GM19035 (cell line): ENCODE data around the gene MRGPRX4.
"Not testable (repeated sequence)": the region's sequence is repeated elsewhere in the genome, so short reads cannot be mapped to it uniquely, and the experiment has no call there.

Source experiments
- ATAC-seq: cut with Tn5 transposase; IDR thresholded peaks from one replicate; pipeline ENCODE4 v1.9.1; 2021; ENCODE audit not compliant: unreplicated experiment

MRGPRX4 gene

GRCh38 chr11:18172666-18173065 lies at the start of gene MRGPRX4:
Gene MRGPRX4 (plus strand): TSS chr11:18172837. CDS start chr11:18173257, 420 bp downstream.
- no peak for ATAC-seq

GRCh38 chr11:18131115-18131514 lies 41.5 kb upstream of the MRGPRX4 start:
- not testable (repeated sequence) for ATAC-seq

GRCh38 chr11:18132341-18132740 lies 40.3 kb upstream of the MRGPRX4 start, which contains the start of gene MRGPRX3:
Gene MRGPRX3 (plus strand): TSS chr11:18132571. CDS start chr11:18137203, 4,632 bp downstream.
- ATAC-seq = no peak

GRCh38 chr11:18135308-18135707 lies 37.3 kb upstream of the MRGPRX4 start:
- no peak for ATAC-seq

GRCh38 chr11:18137186-18137800 lies 35.3 kb upstream of the MRGPRX4 start:
- no peak for ATAC-seq

GRCh38 chr11:18140145-18140544 lies 32.5 kb upstream of the MRGPRX4 start:
- ATAC-seq = no peak

- ATAC-seq = no peak
Measured at GRCh38 chr11:18144243-18144642, 28.4 kb upstream of the MRGPRX4 start.

GRCh38 chr11:18145025-18145424 lies 27.6 kb upstream of the MRGPRX4 start:
- ATAC-seq = no peak

GRCh38 chr11:18145837-18146236 lies 26.8 kb upstream of the MRGPRX4 start:
- no peak for ATAC-seq

GRCh38 chr11:18151581-18151980 lies 21.1 kb upstream of the MRGPRX4 start:
- no peak for ATAC-seq

- no peak for ATAC-seq
Measured at GRCh38 chr11:18168372-18168771, 4.3 kb upstream of the MRGPRX4 start.

- no peak for ATAC-seq
Measured at GRCh38 chr11:18171377-18172000, 1.1 kb upstream of the MRGPRX4 start.

- no peak for ATAC-seq
Measured at GRCh38 chr11:18173225-18173866, 709 bp downstream of the MRGPRX4 start.

GRCh38 chr11:18188796-18189195 lies 16.2 kb downstream of the MRGPRX4 start:
- no peak for ATAC-seq

GRCh38 chr11:18189476-18190245 lies 17.0 kb downstream of the MRGPRX4 start:
- ATAC-seq = not testable (repeated sequence)

- no peak for ATAC-seq
Measured at GRCh38 chr11:18191376-18191775, 18.7 kb downstream of the MRGPRX4 start.

- ATAC-seq = no peak
Measured at GRCh38 chr11:18193010-18193409, 20.4 kb downstream of the MRGPRX4 start.

- ATAC-seq = no peak
Measured at GRCh38 chr11:18196532-18196931, 23.9 kb downstream of the MRGPRX4 start.

- not testable (repeated sequence) for ATAC-seq
Measured at GRCh38 chr11:18197738-18198137, 25.1 kb downstream of the MRGPRX4 start.

- no peak for ATAC-seq
Measured at GRCh38 chr11:18203723-18204122, 31.1 kb downstream of the MRGPRX4 start.

- ATAC-seq = no peak
Measured at GRCh38 chr11:18204220-18204619, 31.6 kb downstream of the MRGPRX4 start.
